IPS DF 4.7 (cell line): ENCODE data around the gene IL36RN.

Experiments
- DNase-seq: peaks from one replicate; pipeline ENCODE4 v3.0.0-alpha.2; 2013; ENCODE audit warnings: low spot score; ENCODE audit errors: extremely low read depth

IL36RN gene

DNA sequence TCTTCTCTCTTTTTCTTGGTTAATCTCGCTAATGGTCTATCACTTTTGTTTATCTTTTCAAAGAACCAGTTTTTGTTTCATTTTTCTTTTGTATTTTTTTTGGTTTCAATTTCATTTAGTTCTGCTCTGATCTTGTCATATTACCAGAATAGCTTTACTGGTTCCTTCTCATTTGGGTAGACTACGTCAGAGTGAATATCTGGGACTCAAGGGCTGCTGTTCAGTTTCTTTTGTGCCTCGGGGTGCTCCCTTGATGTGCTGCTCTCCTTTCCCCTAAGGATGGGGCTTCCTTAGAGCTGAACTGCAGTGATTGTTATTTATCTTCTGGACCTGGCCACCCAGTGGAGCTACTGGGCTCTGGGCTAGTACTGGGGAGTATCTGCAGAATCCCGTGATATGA lies 39.0 kb downstream of the IL36RN start:
- DNase-seq, result no peak

GRCh38 chr2:113098532-113098931 lies 39.5 kb downstream of the IL36RN start:
- DNase-seq, result no peak

GRCh38 chr2:113102133-113102532 lies 43.1 kb downstream of the IL36RN start:
- no peak for DNase-seq

DNA sequence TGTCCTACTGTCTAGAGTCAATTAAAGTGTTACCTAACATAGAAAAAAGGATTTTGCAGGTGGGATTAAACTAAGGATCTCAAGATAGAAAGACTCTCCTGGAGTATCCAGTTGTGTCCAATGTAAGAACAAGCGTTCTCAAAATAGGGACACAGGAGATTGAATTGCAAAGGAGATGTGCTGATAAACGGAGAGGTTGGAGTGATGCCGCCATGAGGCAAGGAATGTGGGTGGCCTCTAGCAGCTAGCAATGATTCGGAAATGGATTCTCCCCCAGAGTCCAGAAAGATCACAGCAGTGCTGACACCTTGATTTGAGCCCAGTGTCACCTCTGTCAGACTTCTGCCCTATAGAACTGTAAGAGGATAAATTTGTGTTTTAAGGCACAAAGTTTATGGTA lies 44.3 kb downstream of the IL36RN start:
- no peak for DNase-seq

DNA sequence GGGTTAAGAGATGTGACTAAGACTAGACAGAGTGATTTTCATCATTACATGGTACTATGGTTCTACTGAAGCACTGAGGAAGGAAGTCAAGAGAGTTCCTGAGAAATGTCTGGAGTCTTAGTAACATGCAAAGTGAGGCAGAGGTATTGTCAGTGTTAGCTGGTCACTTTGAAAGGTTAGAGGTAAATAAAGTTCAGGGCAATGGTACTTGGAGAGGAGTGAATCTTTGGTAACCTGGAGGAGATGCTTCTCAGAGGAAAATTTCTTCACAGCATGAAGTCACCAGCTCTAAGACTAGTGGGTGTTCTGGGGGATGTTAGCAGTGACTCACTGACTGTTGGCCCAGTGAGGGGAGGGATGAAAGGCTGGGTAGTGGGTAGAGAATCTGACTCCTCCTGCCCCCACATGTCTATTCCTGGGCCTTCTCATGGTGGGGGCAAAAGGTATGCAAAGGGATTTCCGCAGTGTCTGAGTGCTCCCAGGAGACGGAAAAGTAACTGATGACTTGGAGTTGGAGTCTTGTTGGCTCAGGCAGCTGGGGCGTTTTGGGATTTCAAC lies 45.1 kb downstream of the IL36RN start:
- DNase-seq, result no peak

GRCh38 chr2:113105047-113105785 lies 46.2 kb downstream of the IL36RN start:
- DNase-seq, result no peak

GRCh38 chr2:113111121-113111520 lies 52.1 kb downstream of the IL36RN start:
- no peak for DNase-seq

- DNase-seq, result no peak
Observed at GRCh38 chr2:113111823-113112287, 52.9 kb downstream of the IL36RN start.

GRCh38 chr2:113112441-113112840 lies 53.4 kb downstream of the IL36RN start:
- no peak for DNase-seq

DNA sequence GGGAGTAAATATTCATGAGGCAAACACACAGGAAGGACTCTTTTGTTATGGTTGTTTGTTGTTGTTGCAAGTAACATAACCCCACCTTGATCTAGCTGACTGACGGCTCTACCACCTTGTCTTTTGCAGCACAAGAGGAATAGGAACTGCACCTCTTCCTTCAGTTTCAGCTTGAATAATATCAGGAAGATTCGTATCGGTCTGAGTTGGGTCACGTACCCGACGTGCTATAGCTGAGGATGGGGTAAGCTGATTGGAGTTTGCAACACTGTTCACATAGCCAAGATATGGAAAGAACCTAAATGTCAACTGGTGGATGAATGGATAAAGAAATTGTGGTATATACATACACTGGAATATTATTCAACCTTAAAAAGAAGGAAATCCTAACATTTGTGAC lies 53.9 kb downstream of the IL36RN start:
- no peak for DNase-seq

- no peak for DNase-seq
Observed at GRCh38 chr2:113113807-113114206, 54.8 kb downstream of the IL36RN start.
